Mucosa of descending colon (tissue), 3 donors: ENCODE data around the gene OSER1. TPM values are rescaled to one million over a fixed set of nuclear protein-coding genes. Genes with fewer than 3 reads are reported as not detected.

Source experiments
- ATAC-seq: fragments of 200-7000 bp; cut with Tn5 transposase; one replicate; pipeline ENCODE4 v1.9.1; 2020; ENCODE audit warnings: mild to moderate bottlenecking, moderate library complexity
- DNase-seq, 3 donors: peaks; one replicate each; pipeline ENCODE4 v3.0.0-alpha.2; 2020
- H3K36me3 ChIP-seq: fragments of 200-600 bp; one replicate; pipeline ENCODE4 v1.8.0; 2021; ENCODE audit warnings: low read depth, mild to moderate bottlenecking
- H3K4me1 ChIP-seq: fragments of 200-600 bp; one replicate; pipeline ENCODE4 v1.8.0; 2021; ENCODE audit warnings: low read depth, mild to moderate bottlenecking
- H3K4me3 ChIP-seq: fragments of 200-600 bp; one replicate; pipeline ENCODE4 v1.8.0; 2021; ENCODE audit warnings: mild to moderate bottlenecking
- H3K9me3 ChIP-seq: fragments of 200-600 bp; one replicate; pipeline ENCODE4 v1.8.0; 2021; ENCODE audit warnings: mild to moderate bottlenecking
- intact Hi-C, 2 donors: fragments of 100-400 bp; cut with DNase I in 1 of 2; cut with micrococcal nuclease in 1 of 2; formaldehyde crosslinking; loops; one replicate each; pipeline versions ENCODE4 v1.11.0 to v1.11.1; 2022; cut with DNase I, micrococcal nuclease
- total RNA-seq, 3 donors: library from RNA; stranded (reverse); fragmentation: NEBNext Ultra II Directional in 2 of 3; extraction: Animal tissue kit (Norgen Biotek cat#: 25700) in 2 of 3; gene quantifications; one replicate each; pipeline versions ENCODE4 v1.2.1 to v1.2.4, GENCODE V29; 2021 to 2023
- TF ChIP-seq, protein P1 (sequence below): fragments of 200-600 bp; IDR thresholded peaks from one replicate; pipeline ENCODE4 v1.8.0; 2022; ENCODE audit warnings: antibody characterized with exemption, mild to moderate bottlenecking
- donor health status: DM: no; HTN: no; CAD: no; lungs with moderate emphysema.
- donor health status: DM: no; HTN: no; CAD: no.
- donor health status: DM: no; HTN: yes; CAD: no.

The OSER1 gene
- total RNA-seq, 3 donors from 2014 or later: 32.1 to 40.1 (median 32.5) TPM

DNA sequence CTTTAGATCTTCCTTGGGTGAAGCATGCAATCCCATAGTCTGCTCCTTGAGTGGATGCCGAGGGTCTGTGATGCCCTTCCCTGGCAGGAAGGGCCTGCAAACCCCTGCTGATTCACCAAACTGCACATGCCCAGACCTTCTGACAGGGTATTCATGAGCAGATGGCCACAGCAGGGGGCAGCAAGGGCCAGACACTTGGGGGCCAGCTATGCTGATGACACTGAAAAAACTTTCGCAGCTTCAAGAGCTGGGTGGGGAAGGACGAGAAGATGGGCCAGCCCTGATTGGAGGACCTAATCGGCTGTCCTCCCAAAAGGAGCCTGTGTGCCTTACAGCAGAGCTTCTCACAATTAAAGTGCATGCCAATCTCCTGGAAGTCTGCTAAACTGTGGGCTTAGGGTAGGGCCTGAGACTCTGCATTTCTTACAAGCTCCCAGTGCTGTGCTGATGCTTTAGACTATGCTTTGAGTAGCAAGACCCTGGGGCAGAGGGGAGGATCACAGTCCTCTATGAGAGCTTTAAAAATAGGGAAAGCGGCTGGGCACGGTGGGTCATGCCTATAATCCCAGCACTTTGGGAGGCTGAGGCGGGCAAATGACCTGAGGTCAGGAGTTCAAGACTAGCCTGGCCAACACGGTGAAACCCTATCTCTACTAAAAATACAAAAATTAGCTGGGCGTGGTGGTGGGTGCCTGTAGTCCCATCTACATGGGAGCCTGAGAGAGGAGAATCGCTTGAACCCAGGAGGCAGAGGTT lies 21.3 kb upstream of the OSER1 start:
- TF ChIP-seq, protein P1, sequence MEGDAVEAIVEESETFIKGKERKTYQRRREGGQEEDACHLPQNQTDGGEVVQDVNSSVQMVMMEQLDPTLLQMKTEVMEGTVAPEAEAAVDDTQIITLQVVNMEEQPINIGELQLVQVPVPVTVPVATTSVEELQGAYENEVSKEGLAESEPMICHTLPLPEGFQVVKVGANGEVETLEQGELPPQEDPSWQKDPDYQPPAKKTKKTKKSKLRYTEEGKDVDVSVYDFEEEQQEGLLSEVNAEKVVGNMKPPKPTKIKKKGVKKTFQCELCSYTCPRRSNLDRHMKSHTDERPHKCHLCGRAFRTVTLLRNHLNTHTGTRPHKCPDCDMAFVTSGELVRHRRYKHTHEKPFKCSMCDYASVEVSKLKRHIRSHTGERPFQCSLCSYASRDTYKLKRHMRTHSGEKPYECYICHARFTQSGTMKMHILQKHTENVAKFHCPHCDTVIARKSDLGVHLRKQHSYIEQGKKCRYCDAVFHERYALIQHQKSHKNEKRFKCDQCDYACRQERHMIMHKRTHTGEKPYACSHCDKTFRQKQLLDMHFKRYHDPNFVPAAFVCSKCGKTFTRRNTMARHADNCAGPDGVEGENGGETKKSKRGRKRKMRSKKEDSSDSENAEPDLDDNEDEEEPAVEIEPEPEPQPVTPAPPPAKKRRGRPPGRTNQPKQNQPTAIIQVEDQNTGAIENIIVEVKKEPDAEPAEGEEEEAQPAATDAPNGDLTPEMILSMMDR: no peak
- Histone ChIP-seq H3K4me1 (no peaks in the 10 kb centered on the region), H3K4me3 (no peak overlapping the region), H3K36me3 (no peaks in the 10 kb centered on the region), H3K9me3 (no peaks in the 10 kb centered on the region)
- intact Hi-C loops: no loop called here
- DNase-seq (no peak), ATAC-seq (no peak)

DNA sequence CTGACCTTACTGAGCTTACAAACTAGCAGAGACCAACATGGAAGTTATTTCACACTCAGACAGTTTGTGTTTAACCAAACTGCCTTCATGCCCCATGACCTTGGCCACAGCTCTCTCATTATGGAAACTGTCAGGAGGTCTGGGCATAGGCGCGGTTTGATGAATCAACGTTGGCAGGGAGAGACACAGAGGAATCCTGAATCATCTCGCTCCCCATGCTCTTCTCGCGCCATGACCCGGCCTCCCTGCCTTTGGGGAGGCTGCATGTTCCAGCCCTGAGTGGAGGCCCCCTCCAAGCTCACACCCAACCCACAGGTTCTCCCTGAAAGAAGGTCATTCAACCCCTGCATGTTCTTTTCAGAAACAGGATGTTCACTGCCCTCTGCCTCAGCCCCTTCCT lies 20.6 kb upstream of the OSER1 start:
- intact Hi-C loops: no loop called here
- H3K4me3 ChIP-seq: no peak overlapping the region
- TF ChIP-seq, protein P1: no peak
- no peaks in the 10 kb centered on the region for H3K4me1 ChIP-seq
- no peaks in the 10 kb centered on the region for H3K36me3 ChIP-seq
- ATAC-seq: no peak
- DNase-seq: no peak
- H3K9me3 ChIP-seq: no peaks in the 10 kb centered on the region

DNA sequence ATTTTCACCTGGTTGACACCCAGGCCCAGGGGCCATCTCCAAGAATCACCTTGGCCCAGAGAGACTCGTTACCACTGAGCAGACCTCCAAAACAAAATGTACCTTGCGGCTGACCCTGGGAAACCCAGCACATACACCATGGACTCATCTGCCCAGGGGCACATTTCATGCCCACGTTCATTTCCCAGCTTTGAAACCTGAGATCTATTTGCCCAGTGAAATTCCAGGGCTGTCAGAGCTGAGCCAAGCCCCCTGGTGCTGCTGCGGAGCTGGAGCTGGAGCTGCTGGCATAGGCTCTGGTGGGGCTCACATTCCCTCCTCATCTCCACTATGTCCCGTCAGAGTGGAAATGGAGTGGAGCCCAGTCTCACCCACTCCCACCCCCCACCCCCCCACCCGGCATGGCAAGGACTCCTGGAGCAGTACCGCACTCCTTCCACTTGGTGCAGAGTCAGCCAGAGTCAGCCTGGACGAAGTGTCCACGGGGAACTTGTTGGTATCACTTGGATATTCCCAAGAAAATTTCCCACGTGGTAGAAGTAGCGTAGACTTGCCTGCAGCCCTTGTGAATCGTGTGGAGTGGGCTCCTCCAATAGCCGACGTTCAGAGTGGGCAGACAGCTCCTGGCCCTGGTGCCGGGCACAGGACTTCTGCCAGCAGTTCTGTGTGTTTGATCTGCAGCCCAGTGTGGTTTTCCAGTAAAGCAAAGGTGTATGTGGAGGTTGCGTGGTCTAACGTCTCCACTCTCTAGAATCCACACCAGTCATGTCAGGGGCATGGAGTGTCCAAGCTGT lies 18.1 kb upstream of the OSER1 start:
- Histone ChIP-seq H3K4me1 (no peaks in the 10 kb centered on the region), H3K9me3 (no peaks in the 10 kb centered on the region), H3K36me3 (no peaks in the 10 kb centered on the region), H3K4me3 (no peak overlapping the region)
- DNase-seq: no peak
- no peak for ATAC-seq
- intact Hi-C loops: no loop called here
- TF ChIP-seq, protein P1: no peak

- Histone ChIP-seq H3K4me1 (no peaks in the 10 kb centered on the region), H3K9me3 (no peaks in the 10 kb centered on the region), H3K4me3 (no peak overlapping the region), H3K36me3 (no peaks in the 10 kb centered on the region)
- DNase-seq (no peak), ATAC-seq (no peak)
- intact Hi-C loops: no loop called here
- TF ChIP-seq, protein P1: no peak
Measured at GRCh38 chr20:44224637-44225036, 14.1 kb upstream of the OSER1 start.

GRCh38 chr20:44223721-44224120 lies 13.2 kb upstream of the OSER1 start:
- DNase-seq (peak in 1 of 3 donors; percentile 79), ATAC-seq (peak; percentile 93)
- TF ChIP-seq, protein P1: no peak
- Histone ChIP-seq H3K9me3 (no peaks in the 10 kb centered on the region), H3K4me1 (peaks cover under 1% of the 10 kb centered on the region), H3K36me3 (no peaks in the 10 kb centered on the region), H3K4me3 (no peak overlapping the region)
- intact Hi-C loops: no loop called here
